SK-N-MC (cell line): ENCODE data around the gene CPAMD8.

Experiments used
- EZH2 ChIP-seq: fragments of 200-600 bp; sonication (generic); IDR thresholded peaks from one replicate; pipeline ENCODE4 v1.6.1; 2017; ENCODE audit warnings: antibody characterized with exemption
- POLR2AphosphoS5 ChIP-seq: IDR thresholded peaks from 2 replicates; pipeline ENCODE4 v1.6.1; 2012; ENCODE audit warnings: mild to moderate bottlenecking, low read depth, low read length, borderline replicate concordance

- TF ChIP-seq EZH2 (no peak), POLR2AphosphoS5 (no peak)
These were observed 123.3 kb downstream of the CPAMD8 start for GRCh38 chr19:16903347-16903746.
